SKM-1 (cell line): ENCODE results near the gene FITM1.

ENCODE experiments used
- DNase-seq: peaks from one replicate; lab custom pipeline; 2025; ENCODE audit not compliant: unreplicated experiment; lab: John Stamatoyannopoulos, UW

FITM1 gene

GRCh38 chr14:24137529-24138395 lies 7.3 kb downstream of the FITM1 start:
- no peak for DNase-seq

GRCh38 chr14:24138396-24139271 lies 8.2 kb downstream of the FITM1 start:
- no peak for DNase-seq

GRCh38 chr14:24139272-24139934 lies 8.9 kb downstream of the FITM1 start:
- no peak for DNase-seq

- DNase-seq: peak; percentile 72
These were observed 10.8 kb downstream of the FITM1 start, which contains the start of gene EMC9 for GRCh38 chr14:24141097-24141880. Gene EMC9, minus strand, starts transcription at chr14:24141591. Its CDS starts 287 bp downstream, at chr14:24141304.

- DNase-seq: no peak
These were observed 13.1 kb downstream of the FITM1 start for GRCh38 chr14:24143511-24143910.

GRCh38 chr14:24144451-24144850 lies 14.0 kb downstream of the FITM1 start:
- DNase-seq: no peak

GRCh38 chr14:24145219-24145618 lies 14.8 kb downstream of the FITM1 start:
- no peak for DNase-seq

- no peak for DNase-seq
These were observed 15.4 kb downstream of the FITM1 start for GRCh38 chr14:24145690-24146452.

- peak; percentile 58 for DNase-seq
These were observed 16.1 kb downstream of the FITM1 start, which contains the start of gene PSME2 for GRCh38 chr14:24146453-24146977. Gene PSME2, minus strand, starts transcription at chr14:24146610. Its CDS starts 29 bp downstream, at chr14:24146581.

GRCh38 chr14:24146978-24147760 lies 16.7 kb downstream of the FITM1 start, which contains the start of gene RNF31:
Gene RNF31, plus strand, starts transcription at chr14:24147498. Its CDS starts 201 bp downstream, at chr14:24147699.
- peak; percentile 92 for DNase-seq

GRCh38 chr14:24147761-24148428 lies 17.4 kb downstream of the FITM1 start:
- DNase-seq: no peak

GRCh38 chr14:24149302-24149969 lies 19.0 kb downstream of the FITM1 start:
- DNase-seq: no peak

- DNase-seq: no peak
These were observed 19.6 kb downstream of the FITM1 start for GRCh38 chr14:24150061-24150460.

GRCh38 chr14:24150567-24150966 lies 20.1 kb downstream of the FITM1 start:
- DNase-seq: no peak

GRCh38 chr14:24150993-24151392 lies 20.5 kb downstream of the FITM1 start:
- no peak for DNase-seq

GRCh38 chr14:24151404-24152080 lies 21.1 kb downstream of the FITM1 start:
- DNase-seq: no peak

GRCh38 chr14:24155100-24155499 lies 24.6 kb downstream of the FITM1 start:
- no peak for DNase-seq
